GM12878 (cell line): ENCODE results near the gene C2orf92. TPM values are rescaled to one million over a fixed set of nuclear protein-coding genes. Genes with fewer than 3 reads are reported as not detected.

Experiments
- ATAC-seq: fragments of 200-7000 bp; cut with Tn5 transposase; 3 replicates; pipeline ENCODE4 v1.9.1; 2020; ENCODE audit warnings: mild to moderate bottlenecking, moderate library complexity
- BruUV-seq: library from RNA; stranded (reverse); fragments of 400-500 nt; replicated peaks from 2 replicates; lab custom pipeline; 2021; lab: Mats Ljungman, UMichigan
- CTCF ChIA-PET: fragments of 300-600 bp; sonication (Branson Sonifier 250); formaldehyde crosslinking; extraction: SDS; loops from one replicate; lab custom pipeline; 2021; ENCODE audit warnings: inconsistent platforms; lab: Yijun Ruan, JAX
- POLR2A ChIA-PET: fragments of 350-600 bp; formaldehyde crosslinking; extraction: SDS; loops from one replicate; lab custom pipeline; 2021; ENCODE audit warnings: inconsistent platforms; lab: Charles Lee
- RAD21 ChIA-PET: fragments of 300-600 bp; sonication (Branson Sonifier 250); formaldehyde crosslinking; loops from one replicate; lab custom pipeline; 2023; ENCODE audit warnings: antibody characterized with exemption; ENCODE audit not compliant: unreplicated experiment; lab: Charles Lee
- SMC1A ChIA-PET: fragments of 300-600 bp; sonication (Branson Sonifier 250); formaldehyde crosslinking; loops from one replicate; lab custom pipeline; 2023; ENCODE audit not compliant: unreplicated experiment, uncharacterized antibody; lab: Charles Lee
- DNase-seq: peaks from one replicate; pipeline ENCODE4 v3.0.0-alpha.2; 2011; ENCODE audit warnings: low read depth, low spot score
- FAIRE-seq: peaks from 3 replicates; lab custom pipeline; 2011; peaks lifted over from hg19 to GRCh38; lab: Jason Lieb, UNC
- H2AFZ ChIP-seq: 2 replicates; pipeline ENCODE4 v1.6.0; 2011; ENCODE audit warnings: low read depth, low read length, control low read depth; ENCODE audit not compliant: control insufficient read depth
- H3K27ac ChIP-seq: 2 replicates; pipeline ENCODE4 v1.5.1; 2011; ENCODE audit warnings: control low read depth; ENCODE audit not compliant: control insufficient read depth, insufficient read depth
- H3K27me3 ChIP-seq, 2 experiments: replicated peaks in 1 of 2; 2 replicates each; pipeline versions ENCODE4 v1.6.0 to v1.6.1; 2011; ENCODE audit warnings: low read length in 1 of 2; ENCODE audit not compliant: control insufficient read depth in 2 of 2, insufficient read depth in 2 of 2
- H3K36me3 ChIP-seq, 2 experiments: 2 replicates each; pipeline ENCODE4 v1.5.1; 2011; ENCODE audit warnings: low read length in 1 of 2; ENCODE audit not compliant: control insufficient read depth in 2 of 2, insufficient read depth in 2 of 2
- H3K4me1 ChIP-seq: 2 replicates; pipeline ENCODE4 v1.6.1; 2011; ENCODE audit warnings: mild to moderate bottlenecking, low read length, moderate library complexity, mixed read lengths; ENCODE audit not compliant: control insufficient read depth, insufficient read depth
- H3K4me2 ChIP-seq: 2 replicates; pipeline ENCODE4 v1.6.0; 2011; ENCODE audit warnings: control low read depth; ENCODE audit not compliant: control insufficient read depth, insufficient read depth
- H3K4me3 ChIP-seq: fragments of 200-600 bp; sonication (generic); 2 replicates; pipeline ENCODE4 v1.5.1; 2016
- H3K79me2 ChIP-seq: 2 replicates; pipeline ENCODE4 v1.6.0; 2011; ENCODE audit warnings: low read length; ENCODE audit not compliant: control insufficient read depth, insufficient read depth
- H3K9ac ChIP-seq: 2 replicates; pipeline ENCODE4 v1.8.0; 2011; ENCODE audit warnings: low read length, control low read depth, mixed read lengths; ENCODE audit not compliant: control insufficient read depth, insufficient read depth
- H3K9me3 ChIP-seq: replicated peaks from 3 replicates; pipeline ENCODE4 v1.5.1; 2011; ENCODE audit warnings: mild to moderate bottlenecking, low read length; ENCODE audit not compliant: control insufficient read depth, insufficient read depth
- H4K20me1 ChIP-seq: 2 replicates; pipeline ENCODE4 v1.6.0; 2011; ENCODE audit not compliant: control insufficient read depth, insufficient read depth
- CREB1 ChIP-seq: IDR thresholded peaks from 2 replicates; pipeline ENCODE4 v1.6.1; 2012; ENCODE audit warnings: low read depth, mild to moderate bottlenecking, inconsistent platforms
- IKZF1 ChIP-seq: fragments of 450-650 bp; conservative IDR thresholded peaks from 2 replicates; pipeline ENCODE4 v1.6.1; 2017; ENCODE audit warnings: antibody characterized with exemption, mild to moderate bottlenecking
- MTA2 ChIP-seq: fragments of 450-650 bp; IDR thresholded peaks from 2 replicates; pipeline ENCODE4 v1.6.1; 2016; ENCODE audit warnings: low read depth, mild to moderate bottlenecking, moderate library complexity
- MYC ChIP-seq: IDR thresholded peaks from 2 replicates; pipeline ENCODE4 v1.6.1; 2011; ENCODE audit warnings: mild to moderate bottlenecking, low read length, moderate library complexity, inconsistent platforms; ENCODE audit not compliant: insufficient read depth, insufficient replicate concordance, insufficient read length, severe bottlenecking
- NFIC ChIP-seq: IDR thresholded peaks from 2 replicates; pipeline ENCODE4 v1.6.1; 2012; ENCODE audit warnings: low read depth, mild to moderate bottlenecking, inconsistent platforms, low read length, moderate library complexity
- POLR2AphosphoS5 ChIP-seq: IDR thresholded peaks from 2 replicates; pipeline ENCODE4 v1.6.1; 2011; ENCODE audit warnings: mild to moderate bottlenecking, low read length, inconsistent platforms
- RAD21 ChIP-seq: IDR thresholded peaks from 2 replicates; pipeline ENCODE4 v1.6.1; 2011; ENCODE audit warnings: mild to moderate bottlenecking, low read depth, low read length, moderate library complexity; ENCODE audit not compliant: insufficient read depth
- RB1 ChIP-seq: fragments of 450-650 bp; formaldehyde crosslinking; IDR thresholded peaks from 2 replicates; pipeline ENCODE4 v1.6.1; 2017; ENCODE audit warnings: mild to moderate bottlenecking, borderline replicate concordance
- SIN3A ChIP-seq: IDR thresholded peaks from 2 replicates; pipeline ENCODE4 v1.6.1; 2012; ENCODE audit warnings: low read depth, low read length, improper control_type of control experiment
- TCF12 ChIP-seq: IDR thresholded peaks from 2 replicates; pipeline ENCODE4 v1.6.1; 2011; ENCODE audit warnings: low read depth, mild to moderate bottlenecking, low read length
- USF2 ChIP-seq: IDR thresholded peaks from 2 replicates; pipeline ENCODE4 v1.6.1; 2011; ENCODE audit warnings: low read depth, low read length, improper control_type of control experiment, borderline replicate concordance
- WGBS: methylation state at CpG from one replicate; pipeline ENCODE4 v1.1.6; 2016; ENCODE audit warnings: low lambda C conversion rate; ENCODE audit not compliant: insufficient replicate concordance, insufficient coverage; ENCODE audit errors: missing lambda C conversion rate; 5-methylcytosine and 5-hydroxymethylcytosine counted together
- in situ Hi-C: fragments of 300-500 bp; cut with MboI; formaldehyde crosslinking; loops from 9 replicates; pipeline ENCODE4 v1.14.3; 2018; ENCODE audit warnings: mixed read lengths
- intact Hi-C: fragments of 100-400 bp; cut with micrococcal nuclease; formaldehyde crosslinking; loops from one replicate; pipeline ENCODE4 v1.14.2; 2022; ENCODE audit not compliant: unreplicated experiment
- polyA plus RNA-seq, 11 experiments: library from polyadenylated mRNA; depleted of rRNA in 4 of 11; unstranded in 6 of 11; stranded (reverse) in 5 of 11; fragments of >200 nt; fragmentation: Nextera tagmentation in 4 of 11; fragmentation: Illumina TruSeq in 1 of 11; extraction: Ambion mirVana in 4 of 11; extraction: Trizol in 1 of 11; gene quantifications; 1 replicate in 1 of 11; 2 replicates in 10 of 11; pipeline versions ENCODE4 v1.2.1 to v1.2.3, GENCODE V29; 2011 to 2016; ENCODE audit warnings: inconsistent platforms in 2 of 11, missing spikeins in 2 of 11, low read depth in 1 of 11
- total RNA-seq, 4 experiments: library from RNA; depleted of rRNA in 3 of 4; stranded (reverse); fragments of >200 nt in 3 of 4; fragmentation: Illumina TruSeq in 1 of 4; extraction: Trizol in 1 of 4; gene quantifications; 2 replicates each; pipeline versions ENCODE4 v1.2.1 to v1.2.3, GENCODE V29; 2013 to 2021

Gene C2orf92
- total and polyA plus RNA-seq, 10 of the 15 experiments (the other 5 are each of a cell fraction or from before 2014, with no cell fraction given), result 0.40 to 10.1 (median 3.7) TPM

GRCh38 chr2:97718942-97719341 is 49.4 kb downstream of the C2orf92 start:
- ATAC-seq (peak; percentile 17; the same call in 1 of the 3 replicates), DNase-seq (no peak), FAIRE-seq (no peak)
- ChIA-PET POLR2A (interaction anchor here (0.6 kb wide), 1 partner anchor 307 kb away, joined by 3 read pairs; no protein-coding TSS in a partner anchor), SMC1A (interaction anchor here (1.2 kb wide), 1 partner anchor 813 kb away, joined by 5 read pairs; no protein-coding TSS in a partner anchor), RAD21 (no interaction called here), CTCF (interaction anchor here (1.1 to 2.1 kb wide), 3 partner anchors 9 to 21 kb away, joined by 3 to 10 read pairs (median 3); no protein-coding TSS in a partner anchor)
- Histone ChIP-seq H4K20me1 (no peaks in the 10 kb centered on the region), H3K4me1 (peaks cover 9% of the 10 kb centered on the region; the same call in 1 of the 2 replicates), H3K4me3 (no peak overlapping the region; the same call in 1 of the 2 replicates), H3K36me3 (no peaks in the 10 kb centered on the region), H3K79me2 (no peaks in the 10 kb centered on the region), H3K27ac (no peak overlapping the region), H3K9ac (no peak overlapping the region), H2AFZ (peak overlapping the region; percentile 89), H3K4me2 (peak overlapping the region; percentile 3; the same call in 1 of the 2 replicates), H3K27me3 (no peaks in the 10 kb centered on the region), H3K9me3 (no peaks in the 10 kb centered on the region)
- no TSS peak for BruUV-seq
- intact Hi-C loops, result no loop called here
- in situ Hi-C loops, result no loop called here
- TF ChIP-seq POLR2AphosphoS5 (no peak), TCF12 (no peak), USF2 (no peak), MYC (no peak), RB1 (no peak), SIN3A (no peak), RAD21 (no peak), IKZF1 (no peak), MTA2 (no peak), NFIC (no peak), CREB1 (no peak)
- 28% methylated on average over 3 of the region's 3 CpGs for WGBS
